ENCODE measurements around the gene CPD.
A peak's percentile ranks its signal among the peaks of the same experiment; 100 is the strongest.
"Not testable (repeated sequence)": the region's sequence is repeated elsewhere in the genome, so short reads cannot be mapped to it uniquely, and the experiment has no call there.

The CPD gene

DNA sequence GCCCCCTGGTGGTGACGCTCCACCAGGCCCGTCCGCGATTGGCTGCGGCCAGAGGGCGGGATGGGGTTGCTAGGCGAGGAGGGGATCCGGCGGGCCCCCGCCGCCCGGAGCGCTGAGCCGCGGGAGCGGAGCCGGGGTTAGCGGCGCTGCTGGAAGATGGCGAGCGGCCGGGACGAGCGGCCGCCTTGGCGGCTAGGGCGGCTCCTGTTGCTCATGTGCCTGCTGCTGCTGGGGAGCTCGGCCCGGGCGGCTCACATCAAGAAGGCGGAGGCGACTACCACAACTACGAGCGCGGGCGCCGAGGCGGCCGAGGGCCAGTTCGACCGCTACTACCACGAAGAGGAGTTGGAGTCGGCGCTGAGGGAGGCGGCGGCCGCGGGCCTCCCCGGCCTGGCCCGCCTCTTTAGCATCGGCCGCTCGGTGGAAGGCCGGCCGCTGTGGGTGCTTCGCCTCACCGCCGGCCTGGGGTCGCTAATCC lies at the start of gene CPD:
Gene CPD (plus strand): TSS at position 103 of the 478 bp plus-strand sequence. CDS start 54 bp downstream, at position 157.
- peak; percentile 100 for DNase-seq (ENCODE audit: low spot score)

DNA sequence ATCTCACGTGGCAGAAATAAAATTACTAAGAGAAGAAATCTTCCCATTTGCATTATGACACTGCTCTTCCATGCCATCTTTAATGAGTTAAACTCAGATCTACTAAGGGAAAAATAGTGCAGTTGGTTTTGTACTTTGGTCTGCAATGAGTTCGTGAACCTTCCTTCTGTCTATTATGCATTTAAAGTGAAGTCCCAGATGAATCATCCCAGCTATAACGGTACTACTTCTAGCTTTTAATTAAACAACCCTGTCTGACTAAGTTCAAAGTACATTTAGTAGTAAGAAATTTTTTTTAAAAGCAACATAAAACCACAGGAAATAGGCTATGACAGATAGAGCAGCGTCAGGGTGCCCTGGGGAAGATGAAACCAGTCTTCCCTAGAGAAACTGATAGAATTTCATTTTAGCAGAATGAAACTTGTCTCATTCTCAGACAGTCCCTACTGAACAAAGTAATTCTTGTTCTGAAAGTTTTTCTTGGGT lies 46.6 kb upstream of the CPD start:
- no peak for DNase-seq (ENCODE audit: low spot score)

DNA sequence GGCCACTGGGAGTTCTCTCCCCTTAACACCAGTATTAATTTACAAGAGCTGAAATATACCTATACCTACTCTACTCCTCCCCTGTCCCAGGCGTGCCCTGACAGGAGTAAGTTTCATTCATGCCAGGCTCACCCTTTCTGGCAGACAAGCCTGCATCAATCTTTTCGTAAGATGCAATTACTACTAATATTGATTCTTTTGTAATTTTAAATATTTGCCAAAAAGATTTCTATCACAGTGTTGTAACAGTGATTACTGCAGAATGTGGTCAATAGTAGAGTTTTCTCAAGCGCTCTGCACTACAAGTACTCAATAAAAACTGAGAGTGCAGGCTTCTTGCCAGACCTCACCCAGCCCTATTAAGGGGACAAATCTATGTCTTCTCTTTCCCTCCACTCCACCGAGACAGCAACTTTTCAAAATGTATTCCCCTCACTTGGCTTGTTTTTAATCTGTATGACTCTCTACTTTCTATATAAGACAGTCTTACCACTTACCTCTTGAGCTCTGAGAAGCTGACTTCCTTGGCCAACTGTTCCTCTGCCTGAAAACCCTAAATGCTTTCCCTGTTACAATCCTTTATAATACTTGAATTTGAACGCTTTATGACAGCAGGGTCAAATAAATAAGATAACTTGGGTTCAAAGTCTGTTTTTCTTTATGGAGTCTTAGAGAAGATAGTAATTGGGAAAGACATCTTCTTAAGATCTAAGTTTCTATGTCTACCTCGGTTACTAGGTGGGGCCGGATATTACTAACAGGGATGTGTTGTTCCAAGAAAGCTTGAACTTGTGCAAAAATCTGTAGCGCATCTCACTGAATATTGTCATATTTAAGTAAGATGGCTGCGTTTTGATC lies 45.0 kb upstream of the CPD start, which contains the start of gene TMIGD1:
Gene TMIGD1 (minus strand): TSS at position 555 of the 858 bp plus-strand sequence. CDS start 1,924 bp downstream, outside the sequence.
- DNase-seq (ENCODE audit: low spot score) = no peak

DNA sequence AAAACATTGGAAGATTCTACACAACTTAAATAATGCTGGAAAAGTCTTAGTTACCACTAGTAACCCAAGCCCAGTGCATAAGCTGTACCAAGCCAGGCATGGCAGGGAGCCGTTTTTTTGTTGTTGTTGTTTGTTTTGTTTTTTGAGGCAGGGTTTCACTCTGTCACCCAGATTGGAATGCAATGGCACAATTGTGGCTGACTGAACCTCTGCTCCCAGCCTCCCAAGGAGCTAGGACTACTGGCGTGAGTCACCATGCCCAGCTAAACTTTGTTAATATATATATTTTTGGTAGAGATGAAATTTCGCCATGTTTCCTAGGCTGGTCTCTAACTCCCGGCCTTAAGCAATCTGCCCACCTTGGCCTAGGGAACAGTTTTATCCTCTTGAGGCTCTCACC lies 44.3 kb upstream of the CPD start:
- no peak for DNase-seq (ENCODE audit: low spot score)

DNA sequence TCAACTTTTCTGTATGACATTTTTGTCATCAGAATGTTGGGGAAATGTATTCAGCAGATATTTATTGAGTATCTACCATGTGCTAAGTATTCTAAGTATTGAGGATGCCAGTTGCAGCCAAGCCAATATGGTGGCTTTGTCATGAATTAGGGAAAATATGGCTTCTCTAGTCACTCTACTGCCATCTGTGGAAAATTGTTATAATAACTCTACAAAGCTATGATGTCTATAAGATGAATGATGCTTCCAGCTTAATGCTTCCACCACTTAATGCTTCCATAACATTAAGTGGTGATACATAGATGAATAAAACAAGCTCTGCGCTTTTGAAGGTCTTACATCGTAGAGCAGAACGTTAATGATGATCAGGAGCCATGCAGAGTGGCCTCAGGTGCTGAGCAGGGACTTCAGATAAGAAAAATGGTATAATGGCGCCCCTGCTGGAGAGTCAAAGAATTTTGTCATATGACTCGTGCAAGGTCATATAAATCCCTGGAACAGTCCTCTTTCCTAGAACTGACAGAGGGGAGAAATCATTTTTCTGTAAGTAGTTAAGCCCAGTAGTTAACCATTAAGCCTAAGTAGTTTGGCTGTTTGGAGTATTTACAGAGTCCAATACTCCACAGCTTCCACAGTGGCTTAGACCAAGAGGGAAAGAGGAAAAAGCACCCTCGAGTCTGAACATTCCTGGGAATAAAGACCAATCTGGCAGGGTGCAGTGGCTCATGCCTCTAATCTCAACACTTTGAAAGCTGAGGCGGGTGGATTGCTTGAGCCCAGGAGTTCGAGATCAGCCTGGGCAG lies 42.2 kb upstream of the CPD start:
- DNase-seq (ENCODE audit: low spot score) = peak; percentile 80

DNA sequence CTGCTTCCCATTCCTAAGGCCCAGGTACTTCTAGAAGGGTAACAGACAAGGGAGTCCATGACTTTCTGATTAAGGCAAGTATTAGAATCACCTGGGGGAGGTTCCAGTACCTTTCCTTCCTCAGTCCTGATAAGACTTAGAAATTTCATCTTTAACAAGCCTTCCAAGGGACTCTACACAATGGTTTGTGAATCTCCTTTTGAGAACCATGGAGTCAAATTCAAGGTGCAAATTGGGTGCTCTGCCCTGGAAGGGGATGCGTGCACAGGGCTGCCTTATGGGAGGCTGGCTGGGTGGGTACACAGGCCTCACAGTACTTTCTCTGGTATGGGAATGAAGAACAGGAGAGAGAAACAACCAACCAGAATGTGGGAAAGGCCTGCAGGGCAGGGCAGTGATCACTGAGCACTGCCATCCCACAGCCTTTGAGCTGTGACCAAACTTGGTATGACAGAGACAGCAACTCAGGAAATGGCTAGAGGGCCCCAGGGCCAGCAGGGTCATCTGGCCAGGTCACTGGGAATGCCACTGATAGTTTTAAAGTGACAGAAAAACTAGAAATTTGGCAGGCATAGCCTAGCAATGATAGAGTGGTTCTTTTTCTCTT lies 41.2 kb upstream of the CPD start:
- DNase-seq (ENCODE audit: low spot score) = no peak

DNA sequence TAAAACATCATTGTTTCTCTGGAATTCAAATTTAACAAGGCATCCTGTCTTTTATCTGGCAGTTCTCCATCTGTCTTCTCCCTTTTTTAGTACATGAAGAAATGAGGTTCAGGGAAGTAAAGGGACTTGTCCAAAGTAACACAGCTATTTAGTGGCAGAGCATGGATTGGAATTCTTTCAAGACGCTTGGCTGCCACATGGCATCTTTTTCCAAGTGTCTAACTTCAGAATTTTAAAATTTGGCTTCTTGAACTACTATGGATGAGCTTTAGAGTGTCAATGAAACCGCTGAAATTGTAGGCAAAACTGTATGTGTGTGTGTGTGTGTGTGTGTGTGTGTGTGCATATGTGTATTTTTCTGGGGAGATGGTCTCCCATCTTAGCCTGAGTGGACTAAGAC lies 39.6 kb upstream of the CPD start:
- no peak for DNase-seq (ENCODE audit: low spot score)

DNA sequence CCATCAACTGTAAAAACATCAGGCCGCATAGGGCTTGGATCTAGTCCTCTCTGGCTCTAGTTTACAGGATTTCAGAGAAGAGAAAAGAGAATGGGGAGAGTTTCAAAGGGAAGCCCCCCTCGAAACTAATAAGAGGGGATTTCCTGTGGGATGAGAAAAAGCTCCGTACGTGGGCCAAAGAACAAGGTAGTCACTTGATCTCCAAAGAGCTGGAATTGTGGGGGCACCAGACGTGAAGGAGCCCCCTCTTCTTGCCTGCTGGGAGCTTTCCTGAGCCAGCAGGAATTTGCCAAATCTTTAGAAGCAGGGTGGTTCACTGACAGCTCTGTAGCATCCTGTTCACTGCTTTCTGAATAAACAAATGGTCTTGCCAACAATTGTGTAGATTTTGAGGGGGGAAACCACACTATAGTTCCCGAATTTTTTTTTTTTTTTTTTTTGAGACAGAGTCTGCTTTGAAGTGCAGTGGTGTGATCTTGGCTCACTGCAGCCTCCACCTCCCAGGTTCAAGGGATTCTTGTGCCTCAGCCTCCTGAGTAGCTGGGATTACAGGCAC lies 37.8 kb upstream of the CPD start:
- DNase-seq (ENCODE audit: low spot score) = no peak

DNA sequence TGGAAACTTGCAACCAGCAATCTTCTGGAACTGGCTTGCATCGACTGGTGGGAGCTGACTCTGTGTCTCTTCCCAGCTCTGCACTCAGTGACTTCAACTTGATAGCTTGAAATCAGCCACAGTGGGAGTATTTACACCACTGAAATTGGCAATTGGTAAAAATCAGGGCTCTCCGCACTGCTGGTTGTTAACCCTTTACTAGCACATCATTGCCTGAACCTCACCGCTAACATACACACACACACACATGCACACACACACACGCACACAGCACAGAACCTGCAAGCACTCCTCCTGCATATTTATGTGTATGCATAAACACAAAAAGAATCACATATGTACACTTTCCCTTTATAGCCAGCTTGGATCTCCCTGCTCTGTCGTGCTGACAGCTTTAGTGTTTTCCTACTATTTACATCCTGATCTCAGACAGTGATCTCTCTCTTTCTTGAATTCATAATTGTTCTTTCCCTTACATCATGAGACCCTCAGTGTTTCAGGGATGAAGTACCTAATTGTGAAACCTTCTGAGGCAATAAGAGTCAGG lies 37.0 kb upstream of the CPD start:
- no peak for DNase-seq (ENCODE audit: low spot score)

DNA sequence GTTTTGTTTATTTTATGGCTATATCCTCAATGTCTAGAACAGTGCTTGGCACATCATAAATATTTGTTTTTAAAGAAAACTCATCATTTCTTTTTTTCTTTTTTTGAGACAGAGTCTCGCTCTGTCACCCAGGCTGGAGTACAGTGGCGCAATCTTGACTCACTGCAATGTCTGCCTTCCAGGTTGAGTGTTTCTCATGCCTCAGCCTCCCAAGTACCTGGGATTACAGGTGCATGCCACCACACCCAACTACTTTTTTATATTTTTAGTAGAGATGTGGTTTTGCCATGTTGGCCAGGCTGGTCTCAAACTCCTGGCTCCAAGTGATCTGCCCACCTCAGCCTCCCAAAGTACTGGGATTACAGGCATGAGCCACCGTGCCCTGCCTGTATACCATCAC lies 35.5 kb upstream of the CPD start:
- DNase-seq (ENCODE audit: low spot score) = not testable (repeated sequence)

DNA sequence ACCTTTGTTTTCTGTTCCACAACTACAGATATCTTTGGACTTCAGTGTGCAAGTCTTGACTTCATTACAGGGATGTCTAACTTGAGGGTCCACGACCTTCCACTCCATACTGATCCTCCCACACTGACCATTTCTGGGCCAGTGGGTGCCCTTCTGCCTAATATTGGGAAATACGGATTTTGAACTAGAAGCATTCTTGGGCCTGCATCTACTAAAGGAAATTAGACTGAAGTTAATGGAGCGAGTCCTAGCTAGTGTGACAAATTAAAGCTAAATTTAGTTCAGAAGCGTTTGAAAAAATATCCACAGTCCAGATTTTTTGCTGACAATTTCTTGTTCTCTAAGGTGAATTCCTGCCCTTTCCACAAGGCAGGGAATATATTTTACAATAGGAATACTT lies 34.9 kb upstream of the CPD start:
- DNase-seq (ENCODE audit: low spot score) = no peak

DNA sequence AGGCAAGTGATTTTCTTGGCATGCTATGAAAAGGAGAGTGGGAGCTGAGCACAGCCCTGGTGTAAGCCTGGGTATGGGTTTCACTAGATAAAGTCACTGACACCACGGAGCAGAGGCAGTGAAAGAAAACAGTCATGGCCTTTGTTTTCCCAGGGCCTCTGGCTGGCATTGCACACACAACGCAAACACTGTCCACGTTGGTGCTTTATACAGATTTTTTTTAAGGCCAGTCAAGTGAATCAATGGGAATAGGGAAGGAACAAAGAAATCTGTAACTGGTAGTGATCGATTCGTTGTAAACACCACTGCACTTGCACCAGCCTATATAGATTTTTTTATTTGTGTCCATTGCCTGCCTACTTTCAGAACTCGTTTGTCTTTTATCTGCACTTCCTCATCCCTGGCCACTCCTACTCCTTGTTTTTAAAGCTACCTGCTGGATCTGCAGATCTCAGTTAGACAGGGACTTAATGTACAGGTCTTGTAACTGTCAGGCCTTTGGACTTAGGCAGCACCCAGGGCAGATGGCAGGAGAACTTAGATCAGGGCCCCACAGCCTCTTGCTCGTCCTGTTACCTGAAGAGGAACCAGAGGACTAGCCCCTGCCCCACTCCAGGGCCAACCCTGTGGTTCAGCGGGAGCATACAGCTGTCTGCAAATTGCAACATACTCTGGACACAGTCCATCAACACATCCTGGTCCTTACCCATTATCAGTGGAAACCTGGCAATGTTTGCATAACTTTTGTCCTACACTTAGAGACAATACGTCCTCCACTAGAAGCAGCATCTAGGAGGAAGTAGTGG lies 34.2 kb upstream of the CPD start:
- DNase-seq (ENCODE audit: low spot score) = no peak

DNA sequence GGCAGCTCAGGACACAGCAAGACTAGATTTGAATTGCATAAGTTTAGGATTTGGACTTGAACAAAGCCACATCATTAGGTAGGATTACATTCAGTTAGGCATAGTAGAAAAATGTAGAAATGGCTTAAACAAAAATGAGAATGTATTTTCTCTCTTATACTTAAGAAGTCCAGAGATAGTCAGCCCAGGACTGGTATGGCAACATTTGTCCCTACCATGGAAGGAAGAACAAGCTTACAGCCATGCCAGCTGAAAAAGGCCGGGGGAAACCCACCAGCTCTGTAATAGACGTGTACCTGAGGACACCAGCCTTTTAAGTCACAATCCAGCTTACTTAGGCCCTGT lies 33.7 kb upstream of the CPD start:
- DNase-seq (ENCODE audit: low spot score) = no peak

DNA sequence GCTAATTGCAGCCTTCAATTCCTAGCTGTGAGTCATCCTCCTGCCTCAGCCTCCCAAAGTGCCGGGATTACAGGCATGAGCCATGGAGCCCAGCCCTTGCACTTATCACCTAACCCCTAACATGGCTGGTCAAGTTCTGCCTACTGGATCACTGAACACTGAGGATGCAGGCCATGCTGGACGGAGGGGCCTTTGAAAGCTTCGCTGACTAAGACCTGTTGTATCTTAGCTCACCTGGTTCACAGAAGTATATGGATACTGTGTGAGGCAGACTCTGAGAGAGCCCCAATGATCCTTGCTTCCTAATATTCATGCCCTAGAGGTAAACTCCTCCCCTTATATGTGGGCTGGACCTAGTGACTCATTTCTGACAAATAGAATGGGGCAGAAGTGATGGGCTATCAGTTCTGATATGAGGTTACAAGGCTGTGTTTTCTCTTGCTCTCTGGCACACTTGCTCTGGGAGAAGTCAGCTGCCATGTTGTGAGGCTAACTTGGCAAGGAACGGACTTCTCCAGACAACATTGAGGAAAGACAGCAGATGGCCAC lies 33.1 kb upstream of the CPD start:
- DNase-seq (ENCODE audit: low spot score) = no peak

DNA sequence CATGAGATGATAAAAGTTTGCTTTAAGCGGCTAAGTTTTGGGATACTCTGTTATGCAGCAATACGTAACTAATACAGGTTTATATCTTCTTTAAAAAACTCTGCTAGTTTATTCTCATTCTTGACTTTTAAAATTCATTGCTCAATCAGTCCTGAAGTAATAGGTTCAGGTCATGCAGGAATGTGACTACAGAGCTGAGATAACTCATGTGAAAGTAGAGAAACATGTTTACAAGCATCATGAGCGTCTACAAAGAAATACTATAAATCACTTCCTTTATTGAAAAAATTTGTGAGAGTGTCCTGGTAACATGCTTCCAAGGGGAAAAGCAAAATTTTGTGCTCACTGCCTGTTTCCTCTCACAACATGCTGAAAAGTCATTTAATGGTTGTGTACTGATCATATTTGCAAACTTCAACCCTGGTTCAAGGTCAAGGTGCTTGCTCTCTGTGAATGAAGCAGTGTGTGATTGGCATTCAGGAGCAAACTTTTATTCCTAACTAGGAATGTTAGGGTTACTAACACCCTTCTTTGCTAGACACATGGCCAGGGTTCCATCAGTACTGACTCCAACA lies 32.4 kb upstream of the CPD start:
- DNase-seq (ENCODE audit: low spot score) = no peak

DNA sequence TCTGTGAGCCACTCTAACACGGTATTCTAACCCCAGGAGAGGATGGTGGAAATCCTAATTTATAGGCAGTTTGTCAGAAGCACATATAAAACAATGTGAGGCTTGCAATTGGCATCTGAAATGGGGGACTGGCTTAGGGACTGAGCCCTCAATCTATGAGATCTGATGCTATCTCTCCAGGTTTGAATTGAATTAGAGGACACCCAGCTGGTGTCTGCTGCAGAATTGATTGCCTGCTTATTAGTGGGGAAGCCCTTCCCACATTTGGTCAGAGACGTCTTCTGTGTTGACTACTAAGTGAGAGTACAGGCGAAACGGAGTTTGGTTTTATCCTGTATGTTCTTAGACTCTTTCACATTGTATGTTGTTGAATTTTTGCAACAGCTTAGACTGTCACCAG lies 31.2 kb upstream of the CPD start:
- DNase-seq (ENCODE audit: low spot score) = no peak

DNA sequence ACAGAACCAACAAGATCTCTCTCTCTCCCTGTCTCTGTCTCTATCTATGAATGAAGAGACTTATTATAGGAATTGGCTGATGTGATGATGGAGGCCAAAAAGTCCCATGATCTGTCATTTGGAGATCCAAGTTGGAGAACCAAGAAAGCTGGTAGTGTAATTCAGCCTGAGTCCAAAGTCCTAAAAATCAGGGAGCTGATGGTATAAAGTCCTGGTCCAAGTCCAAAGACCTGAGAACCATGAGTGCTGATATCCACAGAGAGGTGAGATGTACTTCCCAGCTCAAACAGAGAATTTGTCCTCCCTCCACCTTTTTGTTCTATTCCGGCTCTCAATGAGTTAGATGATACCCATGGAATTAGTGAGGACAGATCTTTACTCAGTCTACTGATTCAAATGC lies 29.5 kb upstream of the CPD start:
- no peak for DNase-seq (ENCODE audit: low spot score)

DNA sequence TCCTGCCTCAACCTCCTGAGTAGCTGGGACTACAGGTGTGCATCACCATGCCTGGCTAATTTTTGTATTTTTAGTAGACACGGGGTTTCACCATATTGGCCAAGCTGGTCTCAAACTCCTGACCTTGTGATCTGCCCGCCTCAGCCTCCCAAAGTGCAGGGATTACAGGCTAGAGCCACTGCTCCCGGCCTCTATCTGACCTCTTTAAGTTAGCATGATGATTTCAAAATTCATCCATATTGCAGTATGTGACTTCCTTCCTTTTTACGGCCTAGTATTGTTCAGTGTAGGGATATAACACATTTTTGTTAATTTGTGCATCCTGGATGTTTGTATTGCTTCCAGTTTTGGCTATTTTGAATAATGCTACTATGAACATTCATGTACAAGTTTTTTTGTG lies 27.5 kb upstream of the CPD start:
- not testable (repeated sequence) for DNase-seq (ENCODE audit: low spot score)

DNA sequence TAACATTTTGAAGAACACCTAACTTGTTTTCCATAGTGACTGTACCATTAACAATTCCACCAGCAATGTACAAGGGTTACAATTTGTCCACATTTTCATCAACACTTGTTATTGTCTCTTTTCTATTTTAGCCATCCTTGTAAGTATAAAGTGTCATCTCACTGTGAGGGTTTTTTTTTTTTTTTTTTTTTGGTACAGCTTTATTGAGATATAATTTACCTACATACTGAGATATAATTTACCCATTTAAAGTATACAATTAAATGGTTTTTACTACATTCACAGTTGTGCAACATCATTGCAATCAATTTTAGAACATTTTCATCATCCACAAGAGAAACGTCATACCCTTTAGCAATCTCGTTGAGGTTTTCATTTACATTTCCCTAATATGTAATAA lies 27.0 kb upstream of the CPD start:
- DNase-seq (ENCODE audit: low spot score) = no peak

DNA sequence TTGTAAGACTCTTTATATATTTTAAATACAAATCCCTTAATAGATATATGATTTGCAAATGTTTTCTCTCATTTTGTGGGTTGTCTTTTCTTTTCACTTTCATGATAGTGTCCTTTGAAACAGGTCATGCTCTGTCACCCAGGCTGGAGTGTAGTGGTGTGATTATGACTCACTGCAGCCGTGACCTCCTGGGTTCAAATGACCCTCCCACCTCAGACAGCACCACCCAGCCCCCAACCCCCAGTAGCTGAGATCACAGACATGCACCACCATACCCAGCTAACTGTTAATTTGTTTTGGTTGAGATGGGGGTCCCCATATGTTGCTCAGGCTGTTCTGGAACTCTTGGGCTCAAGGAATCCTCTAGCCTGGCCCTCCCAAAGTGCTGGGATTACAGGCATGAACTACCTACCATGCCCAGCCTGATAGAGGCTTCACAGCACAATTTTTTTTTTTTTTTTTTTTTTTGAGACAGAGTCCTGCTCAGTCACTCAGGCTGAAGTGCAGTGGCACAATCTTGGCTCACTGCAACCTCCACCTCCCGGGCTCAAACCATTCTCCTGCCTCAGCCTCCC lies 26.4 kb upstream of the CPD start:
- no peak for DNase-seq (ENCODE audit: low spot score)
